HEK293 (cell line): ENCODE data around the gene RBM15B.

Source experiments
- CTCF ChIA-PET: fragments of 350-600 bp; formaldehyde crosslinking; extraction: SDS; loops from one replicate; lab custom pipeline; 2021; ENCODE audit warnings: antibody characterized with exemption; lab: Yijun Ruan, JAX
- POLR2A ChIA-PET: fragments of 300-600 bp; formaldehyde crosslinking; extraction: SDS; loops from one replicate; lab custom pipeline; 2020; ENCODE audit warnings: antibody characterized with exemption, inconsistent platforms; lab: Yijun Ruan, JAX
- H3K27ac ChIP-seq: fragments of 200-500 bp; sonication (Bioruptor generic); 2 replicates; pipeline ENCODE4 v1.5.1; 2014; ENCODE audit warnings: low read depth, low read length, control low read depth, inconsistent platforms; ENCODE audit errors: extremely low read depth
- H3K36me3 ChIP-seq, 2 experiments: fragments of 200-500 bp in 1 of 2; sonication (Bioruptor generic) in 1 of 2; 1 replicate in 1 of 2; 2 replicates in 1 of 2; pipeline ENCODE4 v1.5.1; 2014 to 2017; ENCODE audit warnings: inconsistent platforms in 2 of 2, low read length in 2 of 2; ENCODE audit not compliant: control insufficient read depth in 2 of 2, insufficient read depth in 1 of 2
- H3K4me1 ChIP-seq: fragments of 200-500 bp; sonication (Bioruptor generic); 2 replicates; pipeline ENCODE4 v1.5.1; 2014; ENCODE audit warnings: mild to moderate bottlenecking, low read length, inconsistent platforms; ENCODE audit not compliant: control insufficient read depth, insufficient read depth
- H3K4me3 ChIP-seq: 2 replicates; pipeline ENCODE4 v1.5.1; 2011; ENCODE audit warnings: low read depth, mild to moderate bottlenecking, control low read depth, low read length, moderate library complexity
- H3K9me3 ChIP-seq: fragments of 200-500 bp; sonication (Bioruptor generic); 2 replicates; pipeline ENCODE4 v1.5.1; 2014; ENCODE audit warnings: low read depth, low read length, inconsistent platforms; ENCODE audit not compliant: control insufficient read depth, insufficient read depth
- FEZF1 ChIP-seq: fragments of 450-650 bp; formaldehyde crosslinking; IDR thresholded peaks from 2 replicates; pipeline ENCODE4 v1.5.1; 2016; ENCODE audit warnings: missing biosample characterization, missing genetic modification characterization
- IKZF3 ChIP-seq: fragments of 450-650 bp; IDR thresholded peaks from 2 replicates; pipeline ENCODE4 v1.5.0; 2018; ENCODE audit warnings: missing biosample characterization, mild to moderate bottlenecking, missing genetic modification characterization, moderate library complexity
- SETDB1 ChIP-seq: IDR thresholded peaks from one replicate; pipeline ENCODE4 v1.6.1; 2017; ENCODE audit warnings: mild to moderate bottlenecking, low read length, moderate library complexity, mixed read lengths; ENCODE audit not compliant: insufficient read length
- ZNF138 ChIP-seq: fragments of 450-650 bp; formaldehyde crosslinking; IDR thresholded peaks from 2 replicates; pipeline ENCODE4 v1.5.1; 2016; ENCODE audit warnings: missing biosample characterization, missing genetic modification characterization, borderline replicate concordance
- ZNF221 ChIP-seq: fragments of 450-650 bp; formaldehyde crosslinking; IDR thresholded peaks from 2 replicates; pipeline ENCODE4 v1.5.1; 2017; ENCODE audit warnings: missing biosample characterization, missing genetic modification characterization, borderline replicate concordance
- ZNF558 ChIP-seq: fragments of 450-650 bp; formaldehyde crosslinking; IDR thresholded peaks from 2 replicates; pipeline ENCODE4 v1.5.1; 2016; ENCODE audit warnings: missing biosample characterization, missing genetic modification characterization
- ZNF596 ChIP-seq: fragments of 450-650 bp; IDR thresholded peaks from 2 replicates; pipeline ENCODE4 v1.5.0; 2018; ENCODE audit warnings: missing biosample characterization, mild to moderate bottlenecking, missing genetic modification characterization, moderate library complexity
- ZNF600 ChIP-seq: fragments of 450-650 bp; formaldehyde crosslinking; IDR thresholded peaks from 2 replicates; pipeline ENCODE4 v1.5.1; 2016; ENCODE audit warnings: missing biosample characterization, missing genetic modification characterization
- ZNF707 ChIP-seq: fragments of 450-650 bp; formaldehyde crosslinking; IDR thresholded peaks from 2 replicates; pipeline ENCODE4 v1.5.1; 2016; ENCODE audit warnings: missing biosample characterization, missing genetic modification characterization

RBM15B gene

GRCh38 chr3:51445544-51446280 lies 54.6 kb downstream of the RBM15B start:
- H3K4me3 ChIP-seq: no peak overlapping the region
- no peaks in the 10 kb centered on the region for H3K4me1 ChIP-seq
- TF ChIP-seq ZNF596 (tag by site-specific recombination) (no peak), ZNF707 (tag by site-specific recombination) (no peak), SETDB1 (no peak), ZNF138 (tag by site-specific recombination) (no peak), ZNF558 (tag by site-specific recombination) (no peak), ZNF221 (tag by site-specific recombination) (no peak), ZNF600 (tag by site-specific recombination) (no peak), FEZF1 (tag by site-specific recombination) (no peak), IKZF3 (no peak)
- no peaks in the 10 kb centered on the region for H3K9me3 ChIP-seq
- H3K36me3 ChIP-seq: peaks cover 7 to 27% of the 10 kb centered on the region in 2 experiments
- ChIA-PET POLR2A (interaction anchor here (0.6 kb wide), 1 partner anchor 57 kb away, joined by 4 read pairs; no protein-coding TSS in a partner anchor), CTCF (interaction anchor here (1.1 kb wide), 1 partner anchor 11 kb away, joined by 7 read pairs; no protein-coding TSS in a partner anchor)
- no peak overlapping the region for H3K27ac ChIP-seq
